Ovary (tissue), 9 donors: ENCODE measurements around the gene AP1M2. TPM values are rescaled to one million over a fixed set of nuclear protein-coding genes. Genes with fewer than 3 reads are reported as not detected.

Experiments used
- DNase-seq, 5 donors: peaks; one replicate each; pipeline ENCODE4 v3.0.0-alpha.2; 2019 to 2020
- H3K27ac ChIP-seq, 2 donors: fragments of 200-600 bp; one replicate each; pipeline versions ENCODE4 v1.5.1 to v1.8.0; 2019 to 2022
- H3K27me3 ChIP-seq: fragments of 200-600 bp; one replicate; pipeline ENCODE4 v1.8.0; 2022
- H3K36me3 ChIP-seq: fragments of 200-600 bp; sonication (generic); one replicate; pipeline ENCODE4 v1.5.1; 2019
- H3K4me1 ChIP-seq: one replicate; pipeline ENCODE4 v1.8.1; 2013; ENCODE audit warnings: mild to moderate bottlenecking, moderate library complexity; ENCODE audit not compliant: insufficient read depth
- H3K4me3 ChIP-seq: fragments of 200-600 bp; sonication (generic); one replicate; pipeline ENCODE4 v1.5.1; 2017
- H3K9me3 ChIP-seq, 2 donors: fragments of 200-600 bp in 1 of 2; sonication (generic) in 1 of 2; one replicate each; pipeline versions ENCODE4 v1.5.1 to v1.8.1; 2013 to 2019; ENCODE audit warnings: mild to moderate bottlenecking in 1 of 2, moderate library complexity in 1 of 2
- CTCF ChIP-seq, 3 donors: fragments of 450-650 bp in 2 of 3; fragments of 200-600 bp in 1 of 3; IDR thresholded peaks; one replicate each; pipeline versions ENCODE4 v1.5.1 to v1.8.0; 2016 to 2022; ENCODE audit warnings: antibody characterized with exemption in 3 of 3, mild to moderate bottlenecking in 1 of 3
- EP300 ChIP-seq: sonication (generic); formaldehyde crosslinking; IDR thresholded peaks from one replicate; pipeline ENCODE4 v1.6.1; 2017; ENCODE audit warnings: antibody characterized with exemption
- POLR2A ChIP-seq: fragments of 450-650 bp; IDR thresholded peaks from one replicate; pipeline ENCODE4 v1.6.1; 2017; ENCODE audit warnings: antibody characterized with exemption, mild to moderate bottlenecking, moderate library complexity
- WGBS, 3 donors: extraction: QIAGEN DNeasy Blood & Tissue Kit in 1 of 3; methylation state at CpG; one replicate each; pipeline versions ENCODE4 v1.1.5 to v1.1.7; 2013 to 2017; 5-methylcytosine and 5-hydroxymethylcytosine counted together
- intact Hi-C, 4 donors: fragments of 100-400 bp; cut with DNase I; formaldehyde crosslinking; loops; one replicate each; pipeline versions ENCODE4 v1.11.0 to v1.15.1; 2022 to 2023
- polyA plus RNA-seq, 2 donors: library from polyadenylated mRNA; stranded (reverse); fragments of 200-250 nt in 1 of 2; fragments of 350-450 nt in 1 of 2; fragmentation: Illumina TruSeq in 1 of 2; extraction: RNeasy Lipid Tissue Mini Kit (QIAGEN cat#74804) in 1 of 2; gene quantifications; one replicate each; pipeline ENCODE4 v1.2.3, GENCODE V29; 2013 to 2014
- total RNA-seq, 7 donors: library from RNA; depleted of rRNA in 2 of 7; stranded (reverse); fragments of >200 nt in 2 of 7; fragmentation: NEBNext Ultra II Directional in 3 of 7; extraction: Animal tissue kit (Norgen Biotek cat#: 25700) in 3 of 7; gene quantifications; one replicate each; pipeline versions ENCODE4 v1.1.0 to v1.2.4, GENCODE V29; 2016 to 2023
- donor health status: DM: no; HTN: no; CAD: no; lungs with moderate emphysema.
- donor health status: DM: no; HTN: no; CAD: no.
- donor health status: Bipolar disorder and iron deficiency.
- donor health status: DM: yes; HTN: yes; CAD: no.
- donor health status: DM: no; HTN: no; CAD: no.
- donor health status: DM: yes; HTN: yes; CAD: no.

Gene AP1M2
- total and polyA plus RNA-seq, 9 donors = 0.19 to 45.5 (median 2.9) TPM; not detected in 1

- TF ChIP-seq EP300 = no peak
- no peak for TF ChIP-seq POLR2A
- TF ChIP-seq CTCF (IDR thresholded peaks at IDR 0.05) = no peak
- H3K9me3 ChIP-seq = no peaks in the 10 kb centered on the region
- H3K4me3 ChIP-seq = no peak overlapping the region
- intact Hi-C loops = no loop called here
- H3K27ac ChIP-seq = no peak overlapping the region
- no peaks in the 10 kb centered on the region for H3K36me3 ChIP-seq
- WGBS, 3 donors = 82 to 85% (median 85%) methylated on average over 14 of the region's 14 CpGs
- no peak for DNase-seq
- H3K4me1 ChIP-seq = no peaks in the 10 kb centered on the region
- H3K27me3 ChIP-seq = no peaks in the 10 kb centered on the region
Observed at GRCh38 chr19:10631874-10632273, 44.8 kb upstream of the AP1M2 start.

GRCh38 chr19:10625762-10626138 lies 38.6 kb upstream of the AP1M2 start:
- no peak for DNase-seq
- Histone ChIP-seq H3K4me1 (peaks cover 2% of the 10 kb centered on the region), H3K9me3 (no peaks in the 10 kb centered on the region), H3K36me3 (no peaks in the 10 kb centered on the region), H3K27me3 (no peaks in the 10 kb centered on the region), H3K4me3 (peak overlapping the region; percentile 59), H3K27ac (peak overlapping the region; percentile 31 to 78)
- TF ChIP-seq POLR2A = no peak
- no peak for TF ChIP-seq CTCF (IDR thresholded peaks at IDR 0.05)
- TF ChIP-seq EP300 = no peak
- intact Hi-C loops = no loop called here
- 16 to 23% (median 20%) methylated on average over 10 of the region's 10 CpGs for WGBS, 3 donors

GRCh38 chr19:10625003-10625761 lies 38.1 kb upstream of the AP1M2 start, which contains the start of gene SLC44A2:
TSS of gene SLC44A2 (plus strand) at chr19:10625553. CDS start at chr19:10625634, 81 bp downstream.
- Histone ChIP-seq H3K36me3 (no peaks in the 10 kb centered on the region), H3K4me1 (peaks cover 2% of the 10 kb centered on the region), H3K9me3 (no peaks in the 10 kb centered on the region), H3K27me3 (no peaks in the 10 kb centered on the region), H3K4me3 (peak within 1 kb of the TSS; percentile 59), H3K27ac (peak within 1 kb of the TSS; percentile 31 to 78)
- WGBS, 3 donors = 2% methylated on average over 20 to 53 of the region's 53 CpGs
- peak; percentile 82 to 90 (median 87) for DNase-seq
- TF ChIP-seq POLR2A (peak; percentile 28), EP300 (no peak)
- intact Hi-C loops = no loop called here

- DNase-seq = no peak
- intact Hi-C loops = no loop called here
- Histone ChIP-seq H3K4me3 (no peak overlapping the region), H3K9me3 (no peaks in the 10 kb centered on the region), H3K27me3 (no peaks in the 10 kb centered on the region), H3K4me1 (peaks cover 2% of the 10 kb centered on the region), H3K36me3 (no peaks in the 10 kb centered on the region), H3K27ac (no peak overlapping the region)
- WGBS, 3 donors = 75 to 76% (median 76%) methylated on average over 6 of the region's 6 CpGs
- no peak for TF ChIP-seq EP300
- no peak for TF ChIP-seq CTCF (IDR thresholded peaks at IDR 0.05)
- no peak for TF ChIP-seq POLR2A
Observed at GRCh38 chr19:10624585-10624984, 37.5 kb upstream of the AP1M2 start.

GRCh38 chr19:10621966-10622365 lies 34.9 kb upstream of the AP1M2 start:
- Histone ChIP-seq H3K27ac (no peak overlapping the region), H3K4me1 (peaks cover 2% of the 10 kb centered on the region), H3K36me3 (no peaks in the 10 kb centered on the region), H3K4me3 (no peak overlapping the region), H3K9me3 (no peaks in the 10 kb centered on the region), H3K27me3 (no peaks in the 10 kb centered on the region)
- no peak for DNase-seq
- intact Hi-C loops = no loop called here
- TF ChIP-seq POLR2A (no peak), EP300 (no peak), CTCF (IDR thresholded peaks at IDR 0.05) (no peak)
- WGBS, 3 donors = 95 to 98% (median 97%) methylated on average over 8 of the region's 8 CpGs
